K562 (cell line): ENCODE data around the gene MIX23. TPM values are rescaled to one million over a fixed set of nuclear protein-coding genes. Genes with fewer than 3 reads are reported as not detected.
A peak's percentile ranks its signal among the peaks of the same experiment; 100 is the strongest.

ENCODE experiments used
- BRD4 ChIP-seq: fragments of 200-600 bp; sonication (generic); IDR thresholded peaks from 2 replicates; pipeline ENCODE4 v1.6.1; 2017; ENCODE audit warnings: inconsistent platforms
- ESRRA ChIP-seq: fragments of 450-650 bp; IDR thresholded peaks from 2 replicates; pipeline ENCODE4 v1.6.1; 2014; ENCODE audit warnings: low read depth, mild to moderate bottlenecking, moderate library complexity, borderline replicate concordance
- HEY1 ChIP-seq: fragments of 250-450 bp; sonication (Bioruptor Pico); IDR thresholded peaks from 2 replicates; pipeline ENCODE4 v1.5.0; 2020; ENCODE audit warnings: mild to moderate bottlenecking, moderate library complexity, borderline replicate concordance
- HMBOX1 ChIP-seq: sonication (generic); IDR thresholded peaks from 2 replicates; pipeline ENCODE4 v1.6.1; 2016
- HSF4 ChIP-seq: fragments of 250-450 bp; sonication (Bioruptor Pico); IDR thresholded peaks from 2 replicates; pipeline ENCODE4 v2.1.2; 2022; ENCODE audit warnings: mild to moderate bottlenecking, moderate library complexity, borderline replicate concordance
- KDM1A ChIP-seq, 2 experiments: fragments of 450-650 bp; IDR thresholded peaks; 2 replicates each; pipeline ENCODE4 v1.6.1; 2016; ENCODE audit warnings: mild to moderate bottlenecking in 2 of 2
- MAZ ChIP-seq, 2 experiments: fragments of 450-650 bp in 1 of 2; sonication (generic) in 1 of 2; formaldehyde crosslinking; IDR thresholded peaks in 1 of 2; conservative IDR thresholded peaks in 1 of 2; 2 replicates each; pipeline versions ENCODE4 v1.4.0 to v1.5.0; 2020; ENCODE audit warnings: mild to moderate bottlenecking in 1 of 2, missing genetic modification reagents in 1 of 2
- MCM2 ChIP-seq: fragments of 450-650 bp; IDR thresholded peaks from 2 replicates; pipeline ENCODE4 v1.6.1; 2017; ENCODE audit warnings: low read depth, mild to moderate bottlenecking
- MLLT1 ChIP-seq, 2 experiments: fragments of 450-650 bp; IDR thresholded peaks; 2 replicates each; pipeline ENCODE4 v1.6.1; 2016
- MLX ChIP-seq, 2 experiments: fragments of 450-650 bp in 1 of 2; sonication (generic) in 1 of 2; formaldehyde crosslinking; conservative IDR thresholded peaks; 2 replicates each; pipeline versions ENCODE4 v1.4.0 to v1.8.1; 2020 to 2022; ENCODE audit warnings: mild to moderate bottlenecking in 1 of 2, missing genetic modification reagents in 1 of 2
- MTA3 ChIP-seq: fragments of 450-650 bp; formaldehyde crosslinking; IDR thresholded peaks from 2 replicates; pipeline ENCODE4 v1.6.1; 2017; ENCODE audit warnings: mild to moderate bottlenecking, borderline replicate concordance
- OTX1 ChIP-seq: fragments of 450-650 bp; formaldehyde crosslinking; IDR thresholded peaks from 2 replicates; pipeline ENCODE4 v1.4.0; 2022; ENCODE audit warnings: mild to moderate bottlenecking
- PHB ChIP-seq: fragments of 250-450 bp; sonication (Bioruptor Pico); IDR thresholded peaks from 2 replicates; pipeline ENCODE4 v1.5.0; 2021
- PHF20 ChIP-seq: fragments of 450-650 bp; IDR thresholded peaks from 2 replicates; pipeline ENCODE4 v1.6.1; 2018; ENCODE audit not compliant: partially characterized antibody
- PML ChIP-seq: IDR thresholded peaks from 2 replicates; pipeline ENCODE4 v1.6.1; 2012; ENCODE audit warnings: low read length, inconsistent platforms
- POLR2G ChIP-seq: fragments of 200-400 bp; formaldehyde crosslinking; IDR thresholded peaks from 2 replicates; pipeline ENCODE4 v1.6.1; 2017; ENCODE audit warnings: low read depth, mild to moderate bottlenecking, antibody characterized with exemption, low read length, moderate library complexity
- RAD51 ChIP-seq: fragments of 450-650 bp; IDR thresholded peaks from 2 replicates; pipeline ENCODE4 v1.7.1; 2016; ENCODE audit warnings: low read depth, mild to moderate bottlenecking, borderline replicate concordance
- SMAD3 ChIP-seq: fragments of 450-650 bp; formaldehyde crosslinking; conservative IDR thresholded peaks from 2 replicates; pipeline ENCODE4 v1.4.0; 2020; ENCODE audit warnings: mild to moderate bottlenecking
- TCF7 ChIP-seq: sonication (generic); IDR thresholded peaks from 2 replicates; pipeline ENCODE4 v1.6.1; 2016; ENCODE audit warnings: antibody characterized with exemption, borderline replicate concordance
- TCF7L2 ChIP-seq: fragments of 150-350 bp; IDR thresholded peaks from 2 replicates; pipeline ENCODE4 v1.6.1; 2016; ENCODE audit warnings: low read depth, mild to moderate bottlenecking, low read length, moderate library complexity
- ZNF239 ChIP-seq: fragments of 250-450 bp; sonication (Bioruptor Pico); IDR thresholded peaks from 2 replicates; pipeline ENCODE4 v1.4.0; 2020; ENCODE audit warnings: mild to moderate bottlenecking
- polyA plus RNA-seq, 8 experiments: library from polyadenylated mRNA; depleted of rRNA in 4 of 8; stranded (reverse) in 5 of 8; unstranded in 3 of 8; fragments of >200 nt; fragmentation: Nextera tagmentation in 2 of 8; fragmentation: Illumina TruSeq in 1 of 8; extraction: Ambion mirVana in 2 of 8; extraction: Trizol in 1 of 8; gene quantifications; 2 replicates each; pipeline versions ENCODE4 v1.2.1 to v1.2.3, GENCODE V29; 2011 to 2014; ENCODE audit warnings: inconsistent platforms in 1 of 8, missing spikeins in 1 of 8
- total RNA-seq, 7 experiments: library from RNA; depleted of rRNA in 6 of 7; stranded (reverse); fragments of >200 nt in 6 of 7; fragmentation: Illumina TruSeq in 2 of 7; extraction: Trizol in 2 of 7; gene quantifications; 2 replicates each; pipeline versions ENCODE4 v1.2.1 to v1.2.3, GENCODE V29; 2011 to 2021; ENCODE audit warnings: low replicate concordance in 1 of 7
- TF ChIP-seq, protein P1 (sequence below): fragments of 450-650 bp; formaldehyde crosslinking; IDR thresholded peaks from 2 replicates; pipeline ENCODE4 v1.4.0; 2022; ENCODE audit warnings: missing genetic modification characterization
- TF ChIP-seq, protein P2 (sequence below): fragments of 450-650 bp; formaldehyde crosslinking; IDR thresholded peaks from 2 replicates; pipeline ENCODE4 v1.4.0; 2020; ENCODE audit warnings: mild to moderate bottlenecking, moderate library complexity

Gene MIX23
- total and polyA plus RNA-seq, 9 of the 15 experiments (the other 6 are each of a cell fraction or from before 2014, with no cell fraction given) = 45.5 to 185 (median 106) TPM

- TF ChIP-seq TCF7 = no peak
- no peak for TF ChIP-seq MCM2
- no peak for TF ChIP-seq SMAD3 (CRISPR knock-in tag)
- no peak for TF ChIP-seq RAD51
- no peak for TF ChIP-seq BRD4
- no peak for TF ChIP-seq OTX1
- peak; percentile 55 for TF ChIP-seq PHF20
- TF ChIP-seq, protein P1, sequence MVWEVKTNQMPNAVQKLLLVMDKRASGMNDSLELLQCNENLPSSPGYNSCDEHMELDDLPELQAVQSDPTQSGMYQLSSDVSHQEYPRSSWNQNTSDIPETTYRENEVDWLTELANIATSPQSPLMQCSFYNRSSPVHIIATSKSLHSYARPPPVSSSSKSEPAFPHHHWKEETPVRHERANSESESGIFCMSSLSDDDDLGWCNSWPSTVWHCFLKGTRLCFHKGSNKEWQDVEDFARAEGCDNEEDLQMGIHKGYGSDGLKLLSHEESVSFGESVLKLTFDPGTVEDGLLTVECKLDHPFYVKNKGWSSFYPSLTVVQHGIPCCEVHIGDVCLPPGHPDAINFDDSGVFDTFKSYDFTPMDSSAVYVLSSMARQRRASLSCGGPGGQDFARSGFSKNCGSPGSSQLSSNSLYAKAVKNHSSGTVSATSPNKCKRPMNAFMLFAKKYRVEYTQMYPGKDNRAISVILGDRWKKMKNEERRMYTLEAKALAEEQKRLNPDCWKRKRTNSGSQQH (CRISPR knock-in tag) = no peak
- no peak for TF ChIP-seq MLX (CRISPR knock-in tag; conservative IDR thresholded peaks at IDR 0.05)
- TF ChIP-seq MLLT1 (IDR thresholded peaks at IDR 0.05) = no peak
- TF ChIP-seq ESRRA = peak; percentile 95
- no peak for TF ChIP-seq HEY1 (CRISPR knock-in tag)
- TF ChIP-seq MTA3 = peak; percentile 69; the same call in 1 of the 2 replicates
- TF ChIP-seq MAZ (CRISPR knock-in tag; conservative IDR thresholded peaks at IDR 0.05 in 1 of 2, IDR thresholded peaks at IDR 0.05 in 1 of 2) = peak in 1 of 2 experiments; percentile 87
- 0 out of 2 replicates have a peak, but pooled peaks have one; percentile 43 for TF ChIP-seq HMBOX1
- TF ChIP-seq, protein P2, sequence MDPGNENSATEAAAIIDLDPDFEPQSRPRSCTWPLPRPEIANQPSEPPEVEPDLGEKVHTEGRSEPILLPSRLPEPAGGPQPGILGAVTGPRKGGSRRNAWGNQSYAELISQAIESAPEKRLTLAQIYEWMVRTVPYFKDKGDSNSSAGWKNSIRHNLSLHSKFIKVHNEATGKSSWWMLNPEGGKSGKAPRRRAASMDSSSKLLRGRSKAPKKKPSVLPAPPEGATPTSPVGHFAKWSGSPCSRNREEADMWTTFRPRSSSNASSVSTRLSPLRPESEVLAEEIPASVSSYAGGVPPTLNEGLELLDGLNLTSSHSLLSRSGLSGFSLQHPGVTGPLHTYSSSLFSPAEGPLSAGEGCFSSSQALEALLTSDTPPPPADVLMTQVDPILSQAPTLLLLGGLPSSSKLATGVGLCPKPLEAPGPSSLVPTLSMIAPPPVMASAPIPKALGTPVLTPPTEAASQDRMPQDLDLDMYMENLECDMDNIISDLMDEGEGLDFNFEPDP = no peak
- no peak for TF ChIP-seq PML
- no peak for TF ChIP-seq ZNF239 (CRISPR knock-in tag)
- TF ChIP-seq POLR2G = peak; percentile 94
- TF ChIP-seq PHB (CRISPR knock-in tag) = no peak
- TF ChIP-seq TCF7L2 = no peak
- no peak for TF ChIP-seq HSF4 (CRISPR knock-in tag)
- peak in 1 of 2 experiments; percentile 14; a peak in 1 of 4 replicates for TF ChIP-seq KDM1A (IDR thresholded peaks at IDR 0.05)
Measured at GRCh38 chr3:122383771-122384697, 1.0 kb upstream of the MIX23 start, which contains the start of gene FAM162A (continued).
